ENCODE data around the gene TNPO3. TPM values are rescaled to one million over a fixed set of nuclear protein-coding genes. Genes with fewer than 3 reads are reported as not detected.

Gene TNPO3
- total and polyA plus RNA-seq, 2 donors from 2014 or later, result 20.1 to 35.7 TPM

- Histone ChIP-seq H3K36me3 (ENCODE audit: control insufficient read depth in 2 of 3, insufficient read depth in 3 of 3, low read length in 3 of 3) (no peaks in the 10 kb centered on the region), H3K4me1 (ENCODE audit: control insufficient read depth in 2 of 3, insufficient read depth in 2 of 3, low read depth in 1 of 3, low read length in 3 of 3) (no peaks in the 10 kb centered on the region), H3K9ac (ENCODE audit: low read length in 3 of 3) (no peak overlapping the region), H3K27ac (ENCODE audit: low read depth in 2 of 2, low read length in 2 of 2) (no peak overlapping the region), H3K27me3 (ENCODE audit: control insufficient read depth, insufficient read depth, low read length) (no peaks in the 10 kb centered on the region), H3K4me3 (ENCODE audit: low read length in 3 of 3) (no peak overlapping the region), H3K9me3 (ENCODE audit: control insufficient read depth in 2 of 3, insufficient read depth in 1 of 3, low read length in 3 of 3) (no peaks in the 10 kb centered on the region)
- no peak for FAIRE-seq
- DNase-seq, result no peak
- intact Hi-C loops (cut with DNase I), result no loop called here
- TF ChIP-seq CTCF (IDR thresholded peaks at IDR 0.05; ENCODE audit: borderline replicate concordance, extremely low read depth, insufficient read depth), result no peak
Measured at GRCh38 chr7:129074994-129075393, 20.1 kb upstream of the TNPO3 start.

GRCh38 chr7:129074361-129074871 lies 19.5 kb upstream of the TNPO3 start:
- Histone ChIP-seq H3K36me3 (ENCODE audit: control insufficient read depth in 2 of 3, insufficient read depth in 3 of 3, low read length in 3 of 3) (no peaks in the 10 kb centered on the region), H3K4me1 (ENCODE audit: control insufficient read depth in 2 of 3, insufficient read depth in 2 of 3, low read depth in 1 of 3, low read length in 3 of 3) (no peaks in the 10 kb centered on the region), H3K4me3 (ENCODE audit: low read length in 3 of 3) (no peak overlapping the region), H3K9ac (ENCODE audit: low read length in 3 of 3) (no peak overlapping the region), H3K27ac (ENCODE audit: low read depth in 2 of 2, low read length in 2 of 2) (no peak overlapping the region), H3K27me3 (ENCODE audit: control insufficient read depth, insufficient read depth, low read length) (no peaks in the 10 kb centered on the region), H3K9me3 (ENCODE audit: control insufficient read depth in 2 of 3, insufficient read depth in 1 of 3, low read length in 3 of 3) (no peaks in the 10 kb centered on the region)
- no peak for DNase-seq
- intact Hi-C loops (cut with DNase I), result no loop called here
- no peak for FAIRE-seq
- TF ChIP-seq CTCF (IDR thresholded peaks at IDR 0.05; ENCODE audit: borderline replicate concordance, extremely low read depth, insufficient read depth), result no peak

- Histone ChIP-seq H3K36me3 (ENCODE audit: control insufficient read depth in 2 of 3, insufficient read depth in 3 of 3, low read length in 3 of 3) (no peaks in the 10 kb centered on the region), H3K9me3 (ENCODE audit: control insufficient read depth in 2 of 3, insufficient read depth in 1 of 3, low read length in 3 of 3) (no peaks in the 10 kb centered on the region), H3K4me3 (ENCODE audit: low read length in 3 of 3) (no peak overlapping the region), H3K4me1 (ENCODE audit: control insufficient read depth in 2 of 3, insufficient read depth in 2 of 3, low read depth in 1 of 3, low read length in 3 of 3) (no peaks in the 10 kb centered on the region), H3K27me3 (ENCODE audit: control insufficient read depth, insufficient read depth, low read length) (no peaks in the 10 kb centered on the region), H3K27ac (ENCODE audit: low read depth in 2 of 2, low read length in 2 of 2) (no peak overlapping the region), H3K9ac (ENCODE audit: low read length in 3 of 3) (no peak overlapping the region)
- DNase-seq (no peak), FAIRE-seq (no peak)
- intact Hi-C loops (cut with DNase I), result no loop called here
- TF ChIP-seq CTCF (IDR thresholded peaks at IDR 0.05; ENCODE audit: borderline replicate concordance, extremely low read depth, insufficient read depth), result no peak
Measured at GRCh38 chr7:129073738-129074137, 18.8 kb upstream of the TNPO3 start.

- Histone ChIP-seq H3K9ac (ENCODE audit: low read length in 3 of 3) (no peak overlapping the region), H3K4me1 (ENCODE audit: control insufficient read depth in 2 of 3, insufficient read depth in 2 of 3, low read depth in 1 of 3, low read length in 3 of 3) (no peaks in the 10 kb centered on the region), H3K27me3 (ENCODE audit: control insufficient read depth, insufficient read depth, low read length) (no peaks in the 10 kb centered on the region), H3K27ac (ENCODE audit: low read depth in 2 of 2, low read length in 2 of 2) (no peak overlapping the region), H3K36me3 (ENCODE audit: control insufficient read depth in 2 of 3, insufficient read depth in 3 of 3, low read length in 3 of 3) (no peaks in the 10 kb centered on the region), H3K4me3 (ENCODE audit: low read length in 3 of 3) (no peak overlapping the region), H3K9me3 (ENCODE audit: control insufficient read depth in 2 of 3, insufficient read depth in 1 of 3, low read length in 3 of 3) (no peaks in the 10 kb centered on the region)
- no peak for TF ChIP-seq CTCF (IDR thresholded peaks at IDR 0.05; ENCODE audit: borderline replicate concordance, extremely low read depth, insufficient read depth)
- intact Hi-C loops (cut with DNase I), result no loop called here
- FAIRE-seq, result no peak
- no peak for DNase-seq
Measured at GRCh38 chr7:129073204-129073603, 18.3 kb upstream of the TNPO3 start.
